ENCODE results near the gene WDR7. TPM values are rescaled to one million over a fixed set of nuclear protein-coding genes. Genes with fewer than 3 reads are reported as not detected.

WDR7 gene
- total and polyA plus RNA-seq, 2 experiments from 2014 or later, result 7.0 to 14.8 TPM

DNA sequence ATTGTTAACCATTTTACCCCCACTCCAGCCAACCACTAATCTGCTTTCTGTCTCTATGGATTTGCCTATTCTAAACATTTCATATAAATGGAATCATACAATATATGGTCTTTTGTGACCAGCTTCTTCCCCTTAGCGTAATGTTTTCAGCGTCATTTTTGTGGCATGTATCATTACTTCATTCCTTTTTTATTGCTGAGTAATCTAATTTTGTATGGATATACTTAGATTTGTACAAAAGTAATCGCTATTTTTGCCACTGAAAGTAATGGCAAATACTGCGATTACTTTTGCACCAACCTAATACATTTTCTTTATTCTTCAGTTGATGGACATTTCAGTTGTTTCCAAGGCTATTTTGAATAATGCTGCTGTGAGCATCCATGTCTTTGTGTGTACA lies 227.6 kb downstream of the WDR7 start:
- no peaks in the 10 kb centered on the region for H3K36me3 ChIP-seq (ENCODE audit: insufficient read depth)
- H3K4me3 Mint-ChIP-seq, result no peak overlapping the region
- no peak for ATAC-seq
- no peak overlapping the region for H3K4me2 ChIP-seq
- H3K4me1 Mint-ChIP-seq, result peaks cover 28% of the 10 kb centered on the region
- TF ChIP-seq STAT1 (IDR thresholded peaks at IDR 0.05; ENCODE audit: unreplicated experiment), result no peak
- no peak for TF ChIP-seq NANOG (IDR thresholded peaks at IDR 0.05; ENCODE audit: borderline replicate concordance)
- no peak for TF ChIP-seq ZNF331 (CRISPR knock-in tag; IDR thresholded peaks at IDR 0.05; ENCODE audit: low read depth)
- TF ChIP-seq EZH2 (IDR thresholded peaks at IDR 0.05; ENCODE audit: low read depth, unreplicated experiment), result no peak
- TF ChIP-seq, protein P1, sequence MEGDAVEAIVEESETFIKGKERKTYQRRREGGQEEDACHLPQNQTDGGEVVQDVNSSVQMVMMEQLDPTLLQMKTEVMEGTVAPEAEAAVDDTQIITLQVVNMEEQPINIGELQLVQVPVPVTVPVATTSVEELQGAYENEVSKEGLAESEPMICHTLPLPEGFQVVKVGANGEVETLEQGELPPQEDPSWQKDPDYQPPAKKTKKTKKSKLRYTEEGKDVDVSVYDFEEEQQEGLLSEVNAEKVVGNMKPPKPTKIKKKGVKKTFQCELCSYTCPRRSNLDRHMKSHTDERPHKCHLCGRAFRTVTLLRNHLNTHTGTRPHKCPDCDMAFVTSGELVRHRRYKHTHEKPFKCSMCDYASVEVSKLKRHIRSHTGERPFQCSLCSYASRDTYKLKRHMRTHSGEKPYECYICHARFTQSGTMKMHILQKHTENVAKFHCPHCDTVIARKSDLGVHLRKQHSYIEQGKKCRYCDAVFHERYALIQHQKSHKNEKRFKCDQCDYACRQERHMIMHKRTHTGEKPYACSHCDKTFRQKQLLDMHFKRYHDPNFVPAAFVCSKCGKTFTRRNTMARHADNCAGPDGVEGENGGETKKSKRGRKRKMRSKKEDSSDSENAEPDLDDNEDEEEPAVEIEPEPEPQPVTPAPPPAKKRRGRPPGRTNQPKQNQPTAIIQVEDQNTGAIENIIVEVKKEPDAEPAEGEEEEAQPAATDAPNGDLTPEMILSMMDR (conservative IDR thresholded peaks at IDR 0.05; ENCODE audit: low read depth in 2 of 2), result no peak
- TF ChIP-seq, protein P2, sequence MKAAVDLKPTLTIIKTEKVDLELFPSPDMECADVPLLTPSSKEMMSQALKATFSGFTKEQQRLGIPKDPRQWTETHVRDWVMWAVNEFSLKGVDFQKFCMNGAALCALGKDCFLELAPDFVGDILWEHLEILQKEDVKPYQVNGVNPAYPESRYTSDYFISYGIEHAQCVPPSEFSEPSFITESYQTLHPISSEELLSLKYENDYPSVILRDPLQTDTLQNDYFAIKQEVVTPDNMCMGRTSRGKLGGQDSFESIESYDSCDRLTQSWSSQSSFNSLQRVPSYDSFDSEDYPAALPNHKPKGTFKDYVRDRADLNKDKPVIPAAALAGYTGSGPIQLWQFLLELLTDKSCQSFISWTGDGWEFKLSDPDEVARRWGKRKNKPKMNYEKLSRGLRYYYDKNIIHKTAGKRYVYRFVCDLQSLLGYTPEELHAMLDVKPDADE (IDR thresholded peaks at IDR 0.05), result no peak
- TF ChIP-seq CREB1 (CRISPR knock-in tag; IDR thresholded peaks at IDR 0.05; ENCODE audit: low read depth), result no peak
- TF ChIP-seq JUNB (IDR thresholded peaks at IDR 0.05; ENCODE audit: unreplicated experiment), result no peak
- TF ChIP-seq, protein P3, sequence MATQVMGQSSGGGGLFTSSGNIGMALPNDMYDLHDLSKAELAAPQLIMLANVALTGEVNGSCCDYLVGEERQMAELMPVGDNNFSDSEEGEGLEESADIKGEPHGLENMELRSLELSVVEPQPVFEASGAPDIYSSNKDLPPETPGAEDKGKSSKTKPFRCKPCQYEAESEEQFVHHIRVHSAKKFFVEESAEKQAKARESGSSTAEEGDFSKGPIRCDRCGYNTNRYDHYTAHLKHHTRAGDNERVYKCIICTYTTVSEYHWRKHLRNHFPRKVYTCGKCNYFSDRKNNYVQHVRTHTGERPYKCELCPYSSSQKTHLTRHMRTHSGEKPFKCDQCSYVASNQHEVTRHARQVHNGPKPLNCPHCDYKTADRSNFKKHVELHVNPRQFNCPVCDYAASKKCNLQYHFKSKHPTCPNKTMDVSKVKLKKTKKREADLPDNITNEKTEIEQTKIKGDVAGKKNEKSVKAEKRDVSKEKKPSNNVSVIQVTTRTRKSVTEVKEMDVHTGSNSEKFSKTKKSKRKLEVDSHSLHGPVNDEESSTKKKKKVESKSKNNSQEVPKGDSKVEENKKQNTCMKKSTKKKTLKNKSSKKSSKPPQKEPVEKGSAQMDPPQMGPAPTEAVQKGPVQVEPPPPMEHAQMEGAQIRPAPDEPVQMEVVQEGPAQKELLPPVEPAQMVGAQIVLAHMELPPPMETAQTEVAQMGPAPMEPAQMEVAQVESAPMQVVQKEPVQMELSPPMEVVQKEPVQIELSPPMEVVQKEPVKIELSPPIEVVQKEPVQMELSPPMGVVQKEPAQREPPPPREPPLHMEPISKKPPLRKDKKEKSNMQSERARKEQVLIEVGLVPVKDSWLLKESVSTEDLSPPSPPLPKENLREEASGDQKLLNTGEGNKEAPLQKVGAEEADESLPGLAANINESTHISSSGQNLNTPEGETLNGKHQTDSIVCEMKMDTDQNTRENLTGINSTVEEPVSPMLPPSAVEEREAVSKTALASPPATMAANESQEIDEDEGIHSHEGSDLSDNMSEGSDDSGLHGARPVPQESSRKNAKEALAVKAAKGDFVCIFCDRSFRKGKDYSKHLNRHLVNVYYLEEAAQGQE (IDR thresholded peaks at IDR 0.05; ENCODE audit: unreplicated experiment), result no peak
- no peak for TF ChIP-seq POLR2AphosphoS5 (IDR thresholded peaks at IDR 0.05; ENCODE audit: low read depth)
- no peak for TF ChIP-seq EZH2phosphoT487 (IDR thresholded peaks at IDR 0.05; ENCODE audit: unreplicated experiment)
- TF ChIP-seq ZNF114 (CRISPR knock-in tag; IDR thresholded peaks at IDR 0.05), result no peak
- TF ChIP-seq, protein P4, sequence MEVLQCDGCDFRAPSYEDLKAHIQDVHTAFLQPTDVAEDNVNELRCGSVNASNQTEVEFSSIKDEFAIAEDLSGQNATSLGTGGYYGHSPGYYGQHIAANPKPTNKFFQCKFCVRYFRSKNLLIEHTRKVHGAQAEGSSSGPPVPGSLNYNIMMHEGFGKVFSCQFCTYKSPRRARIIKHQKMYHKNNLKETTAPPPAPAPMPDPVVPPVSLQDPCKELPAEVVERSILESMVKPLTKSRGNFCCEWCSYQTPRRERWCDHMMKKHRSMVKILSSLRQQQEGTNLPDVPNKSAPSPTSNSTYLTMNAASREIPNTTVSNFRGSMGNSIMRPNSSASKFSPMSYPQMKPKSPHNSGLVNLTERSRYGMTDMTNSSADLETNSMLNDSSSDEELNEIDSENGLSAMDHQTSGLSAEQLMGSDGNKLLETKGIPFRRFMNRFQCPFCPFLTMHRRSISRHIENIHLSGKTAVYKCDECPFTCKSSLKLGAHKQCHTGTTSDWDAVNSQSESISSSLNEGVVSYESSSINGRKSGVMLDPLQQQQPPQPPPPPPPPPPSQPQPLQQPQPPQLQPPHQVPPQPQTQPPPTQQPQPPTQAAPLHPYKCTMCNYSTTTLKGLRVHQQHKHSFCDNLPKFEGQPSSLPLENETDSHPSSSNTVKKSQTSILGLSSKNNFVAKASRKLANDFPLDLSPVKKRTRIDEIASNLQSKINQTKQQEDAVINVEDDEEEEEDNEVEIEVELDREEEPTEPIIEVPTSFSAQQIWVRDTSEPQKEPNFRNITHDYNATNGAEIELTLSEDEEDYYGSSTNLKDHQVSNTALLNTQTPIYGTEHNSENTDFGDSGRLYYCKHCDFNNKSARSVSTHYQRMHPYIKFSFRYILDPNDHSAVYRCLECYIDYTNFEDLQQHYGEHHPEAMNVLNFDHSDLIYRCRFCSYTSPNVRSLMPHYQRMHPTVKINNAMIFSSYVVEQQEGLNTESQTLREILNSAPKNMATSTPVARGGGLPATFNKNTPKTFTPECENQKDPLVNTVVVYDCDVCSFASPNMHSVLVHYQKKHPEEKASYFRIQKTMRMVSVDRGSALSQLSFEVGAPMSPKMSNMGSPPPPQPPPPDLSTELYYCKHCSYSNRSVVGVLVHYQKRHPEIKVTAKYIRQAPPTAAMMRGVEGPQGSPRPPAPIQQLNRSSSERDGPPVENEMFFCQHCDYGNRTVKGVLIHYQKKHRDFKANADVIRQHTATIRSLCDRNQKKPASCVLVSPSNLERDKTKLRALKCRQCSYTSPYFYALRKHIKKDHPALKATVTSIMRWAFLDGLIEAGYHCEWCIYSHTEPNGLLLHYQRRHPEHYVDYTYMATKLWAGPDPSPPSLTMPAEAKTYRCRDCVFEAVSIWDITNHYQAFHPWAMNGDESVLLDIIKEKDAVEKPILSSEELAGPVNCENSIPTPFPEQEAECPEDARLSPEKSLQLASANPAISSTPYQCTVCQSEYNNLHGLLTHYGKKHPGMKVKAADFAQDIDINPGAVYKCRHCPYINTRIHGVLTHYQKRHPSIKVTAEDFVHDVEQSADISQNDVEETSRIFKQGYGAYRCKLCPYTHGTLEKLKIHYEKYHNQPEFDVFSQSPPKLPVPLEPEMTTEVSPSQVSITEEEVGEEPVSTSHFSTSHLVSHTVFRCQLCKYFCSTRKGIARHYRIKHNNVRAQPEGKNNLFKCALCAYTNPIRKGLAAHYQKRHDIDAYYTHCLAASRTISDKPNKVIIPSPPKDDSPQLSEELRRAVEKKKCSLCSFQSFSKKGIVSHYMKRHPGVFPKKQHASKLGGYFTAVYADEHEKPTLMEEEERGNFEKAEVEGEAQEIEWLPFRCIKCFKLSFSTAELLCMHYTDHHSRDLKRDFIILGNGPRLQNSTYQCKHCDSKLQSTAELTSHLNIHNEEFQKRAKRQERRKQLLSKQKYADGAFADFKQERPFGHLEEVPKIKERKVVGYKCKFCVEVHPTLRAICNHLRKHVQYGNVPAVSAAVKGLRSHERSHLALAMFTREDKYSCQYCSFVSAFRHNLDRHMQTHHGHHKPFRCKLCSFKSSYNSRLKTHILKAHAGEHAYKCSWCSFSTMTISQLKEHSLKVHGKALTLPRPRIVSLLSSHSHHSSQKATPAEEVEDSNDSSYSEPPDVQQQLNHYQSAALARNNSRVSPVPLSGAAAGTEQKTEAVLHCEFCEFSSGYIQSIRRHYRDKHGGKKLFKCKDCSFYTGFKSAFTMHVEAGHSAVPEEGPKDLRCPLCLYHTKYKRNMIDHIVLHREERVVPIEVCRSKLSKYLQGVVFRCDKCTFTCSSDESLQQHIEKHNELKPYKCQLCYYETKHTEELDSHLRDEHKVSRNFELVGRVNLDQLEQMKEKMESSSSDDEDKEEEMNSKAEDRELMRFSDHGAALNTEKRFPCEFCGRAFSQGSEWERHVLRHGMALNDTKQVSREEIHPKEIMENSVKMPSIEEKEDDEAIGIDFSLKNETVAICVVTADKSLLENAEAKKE (CRISPR knock-in tag; IDR thresholded peaks at IDR 0.05), result no peak
- no peaks in the 10 kb centered on the region for H3K27me3 Mint-ChIP-seq (ENCODE audit: insufficient read depth, low read depth, poor library complexity)
- H4K20me1 ChIP-seq (replicated peaks; ENCODE audit: insufficient read depth), result no peaks in the 10 kb centered on the region
- H3K27ac Mint-ChIP-seq, result no peak overlapping the region
- H2AFZ ChIP-seq, result no peak overlapping the region
- no peaks in the 10 kb centered on the region for H3K36me3 Mint-ChIP-seq (ENCODE audit: low read depth)
- H3K27ac ChIP-seq (ENCODE audit: low read depth), result no peak overlapping the region
- no peaks in the 10 kb centered on the region for H3F3A ChIP-seq (replicated peaks; ENCODE audit: low read depth)
- no peaks in the 10 kb centered on the region for H3K79me2 ChIP-seq (replicated peaks; ENCODE audit: insufficient read depth)
- DNase-seq (ENCODE audit: low spot score), result no peak
- H3K9me2 ChIP-seq (ENCODE audit: insufficient read depth), result 0 out of 2 replicates have a peak, but pooled peaks cover 4% of the 10 kb centered on the region
- peaks cover 9% of the 10 kb centered on the region for H3K4me1 ChIP-seq (ENCODE audit: insufficient read depth)
- H3K9me3 Mint-ChIP-seq, result no peaks in the 10 kb centered on the region; the same call in 2 of the 3 replicates
- H3K4me3 ChIP-seq, result no peak overlapping the region
- no peaks in the 10 kb centered on the region for H3K27me3 ChIP-seq (ENCODE audit: insufficient read depth)
